Karpas-422 (cell line): ENCODE results near the gene TRIM31. TPM values are rescaled to one million over a fixed set of nuclear protein-coding genes. Genes with fewer than 3 reads are reported as not detected.
"Not testable (repeated sequence)": the region's sequence is repeated elsewhere in the genome, so short reads cannot be mapped to it uniquely, and the experiment has no call there.

Source experiments
- DNase-seq: peaks from one replicate; pipeline ENCODE4 v3.0.0-alpha.2; 2015
- H2AFZ ChIP-seq: fragments of 200-600 bp; sonication (generic); 2 replicates; pipeline ENCODE4 v1.6.1; 2014; ENCODE audit warnings: antibody characterized with exemption, low read length, mixed read lengths
- H3K27ac ChIP-seq: fragments of 200-600 bp; sonication (generic); 2 replicates; pipeline ENCODE4 v1.5.1; 2014; ENCODE audit warnings: mild to moderate bottlenecking, low read length, moderate library complexity
- H3K27me3 ChIP-seq: fragments of 200-600 bp; sonication (generic); 2 replicates; pipeline ENCODE4 v1.6.1; 2014; ENCODE audit warnings: low read length, mixed read lengths
- H3K36me3 ChIP-seq: fragments of 200-600 bp; sonication (generic); 2 replicates; pipeline ENCODE4 v1.6.1; 2014; ENCODE audit warnings: low read length, mixed read lengths; ENCODE audit not compliant: insufficient read depth
- H3K4me1 ChIP-seq: fragments of 200-600 bp; sonication (generic); 2 replicates; pipeline ENCODE4 v1.6.1; 2014; ENCODE audit warnings: mild to moderate bottlenecking, low read length, mixed read lengths
- H3K4me2 ChIP-seq: fragments of 200-600 bp; sonication (generic); 2 replicates; pipeline ENCODE4 v1.6.1; 2014; ENCODE audit warnings: low read length, low read depth, mild to moderate bottlenecking; ENCODE audit not compliant: poor library complexity, severe bottlenecking
- H3K4me3 ChIP-seq: fragments of 200-600 bp; sonication (generic); 2 replicates; pipeline ENCODE4 v1.5.1; 2014; ENCODE audit warnings: mild to moderate bottlenecking, antibody characterized with exemption, low read length, mixed read lengths
- H3K79me2 ChIP-seq: fragments of 200-600 bp; sonication (generic); 2 replicates; pipeline ENCODE4 v1.6.1; 2014; ENCODE audit warnings: mild to moderate bottlenecking, low read length, mixed read lengths
- H3K9ac ChIP-seq: fragments of 200-600 bp; sonication (generic); 2 replicates; pipeline ENCODE4 v1.6.0; 2014; ENCODE audit warnings: low read length
- H3K9me2 ChIP-seq: fragments of 200-600 bp; sonication (generic), shearing (Covaris generic); replicated peaks from 2 replicates; pipeline ENCODE4 v1.6.0; 2014; ENCODE audit warnings: mild to moderate bottlenecking, low read length, moderate library complexity; ENCODE audit not compliant: insufficient read depth
- H3K9me3 ChIP-seq: fragments of 300-700, 200-600 bp; sonication (generic); 2 replicates; pipeline ENCODE4 v1.6.1; 2014; ENCODE audit warnings: low read length, mixed read lengths
- H4K20me1 ChIP-seq: fragments of 200-600 bp; sonication (generic); 2 replicates; pipeline ENCODE4 v1.6.1; 2014; ENCODE audit warnings: mild to moderate bottlenecking, antibody characterized with exemption, low read length, low read depth; ENCODE audit not compliant: insufficient read depth
- total RNA-seq: library from RNA; depleted of rRNA; stranded (reverse); fragments of >200 nt; shearing (Covaris generic); gene quantifications from 2 replicates; pipeline ENCODE4 v1.2.3, GENCODE V29; 2014; ENCODE audit warnings: low replicate concordance

The TRIM31 gene
- total RNA-seq, 1 experiment from 2014 or later = not detected

- H3K79me2 ChIP-seq, H3K27me3 ChIP-seq, H3K27ac ChIP-seq, H2AFZ ChIP-seq, H4K20me1 ChIP-seq, H3K4me2 ChIP-seq, H3K4me1 ChIP-seq, H3K9me3 ChIP-seq, H3K4me3 ChIP-seq, H3K36me3 ChIP-seq, DNase-seq, H3K9me2 ChIP-seq, H3K9ac ChIP-seq: not testable (repeated sequence)
Observed at GRCh38 chr6:30140240-30140639, 27.4 kb upstream of the TRIM31 start.

GRCh38 chr6:30136570-30137286 is 23.8 kb upstream of the TRIM31 start:
- Histone ChIP-seq H3K27ac (no peak overlapping the region), H3K4me1 (no peaks in the 10 kb centered on the region), H3K27me3 (no peaks in the 10 kb centered on the region), H3K9me2 (no peaks in the 10 kb centered on the region), H4K20me1 (no peaks in the 10 kb centered on the region), H3K79me2 (no peaks in the 10 kb centered on the region), H3K9ac (no peak overlapping the region), H3K4me2 (no peak overlapping the region), H3K9me3 (no peaks in the 10 kb centered on the region), H3K36me3 (no peaks in the 10 kb centered on the region), H2AFZ (no peak overlapping the region), H3K4me3 (no peak overlapping the region)
- no peak for DNase-seq

DNA sequence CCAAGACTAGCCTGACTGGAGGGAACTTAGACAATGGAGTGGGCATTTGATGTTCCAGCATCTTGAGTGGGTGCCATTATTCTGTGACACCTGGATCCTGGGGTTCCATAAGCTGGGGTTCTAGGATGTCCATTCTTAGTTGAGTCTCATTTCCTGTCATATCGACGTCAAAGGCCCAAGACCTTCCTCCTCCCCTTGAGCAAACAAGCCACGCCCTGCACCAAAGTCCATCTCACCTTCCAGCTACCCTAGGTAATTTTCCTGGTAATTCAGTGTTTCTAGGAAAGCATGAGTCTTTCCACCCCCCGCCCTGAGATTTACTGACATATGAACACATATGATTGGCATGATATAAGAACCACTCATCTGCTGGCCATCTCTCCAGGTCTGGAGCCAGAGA is 22.9 kb upstream of the TRIM31 start, which contains the start of gene TRIM40:
TRIM40 (plus strand) TSS at position 384 of the 400 bp plus-strand sequence. CDS start 897 bp downstream, outside the sequence.
- H3K9ac ChIP-seq = no peak within 1 kb of the TSS
- peaks cover 2% of the 10 kb centered on the region; the same call in 1 of the 2 replicates for H3K4me1 ChIP-seq
- no peaks in the 10 kb centered on the region for H3K9me2 ChIP-seq
- no peaks in the 10 kb centered on the region for H3K27me3 ChIP-seq
- no peaks in the 10 kb centered on the region for H3K79me2 ChIP-seq
- H3K36me3 ChIP-seq = no peaks in the 10 kb centered on the region
- H3K9me3 ChIP-seq = no peaks in the 10 kb centered on the region
- H3K4me2 ChIP-seq = no peak within 1 kb of the TSS
- H4K20me1 ChIP-seq = no peaks in the 10 kb centered on the region
- no peak within 1 kb of the TSS for H3K27ac ChIP-seq
- H3K4me3 ChIP-seq = no peak within 1 kb of the TSS
- H2AFZ ChIP-seq = no peak within 1 kb of the TSS
- DNase-seq = no peak

DNA sequence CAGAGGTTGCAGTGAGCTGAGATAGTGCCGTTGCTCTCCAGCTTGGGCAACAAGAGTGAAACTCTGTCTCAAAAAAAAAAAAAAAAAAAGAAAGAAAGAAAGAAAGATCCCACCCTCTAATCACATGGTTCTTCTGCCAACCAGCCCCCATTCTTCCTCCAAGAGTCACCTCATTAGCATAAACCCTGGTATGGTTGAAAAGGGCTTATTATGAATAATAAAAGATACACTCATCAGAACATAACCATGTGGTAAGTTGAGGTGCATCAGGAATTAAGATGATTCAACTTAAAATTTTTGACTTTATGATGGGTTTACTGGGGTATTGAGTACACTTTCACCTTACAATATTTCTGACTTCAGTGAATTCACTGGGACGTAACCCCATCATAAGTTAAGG is 22.3 kb upstream of the TRIM31 start:
- Histone ChIP-seq H3K9me3 (no peaks in the 10 kb centered on the region), H3K9ac (no peak overlapping the region), H3K27ac (no peak overlapping the region), H3K4me1 (peaks cover 3% of the 10 kb centered on the region; the same call in 1 of the 2 replicates), H3K4me2 (no peak overlapping the region), H3K36me3 (no peaks in the 10 kb centered on the region), H3K9me2 (no peaks in the 10 kb centered on the region), H3K79me2 (no peaks in the 10 kb centered on the region), H4K20me1 (no peaks in the 10 kb centered on the region), H3K27me3 (no peaks in the 10 kb centered on the region), H2AFZ (no peak overlapping the region), H3K4me3 (no peak overlapping the region)
- no peak for DNase-seq

DNA sequence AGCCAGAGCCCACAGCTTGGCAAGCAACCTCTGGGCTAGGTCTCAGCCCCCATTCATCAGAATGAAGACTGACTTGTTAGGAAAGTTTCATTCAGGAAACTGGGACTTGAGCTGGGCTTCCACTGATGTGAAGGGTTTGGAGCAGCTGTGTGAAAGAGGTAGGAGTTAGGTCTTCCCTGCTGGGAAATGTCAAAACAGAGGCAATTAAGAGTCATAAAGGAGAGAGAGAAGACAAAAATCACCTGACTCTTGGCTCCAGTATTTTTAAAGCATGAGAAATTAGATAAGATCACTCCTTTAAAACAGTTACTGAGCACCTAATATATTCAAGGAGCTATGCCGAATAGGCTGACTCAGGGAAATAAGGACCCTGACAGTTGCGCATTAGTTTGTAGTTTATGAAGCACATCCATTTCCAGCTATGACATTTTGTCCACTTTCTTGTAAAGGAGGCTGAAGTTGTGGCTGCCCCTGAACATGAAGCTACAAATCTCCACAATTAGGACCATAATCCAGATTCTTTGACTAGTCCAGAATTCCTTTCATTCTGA is 19.1 kb upstream of the TRIM31 start:
- Histone ChIP-seq H4K20me1 (no peaks in the 10 kb centered on the region), H3K27me3 (no peaks in the 10 kb centered on the region), H3K4me2 (no peak overlapping the region), H3K4me3 (no peak overlapping the region), H3K9me2 (no peaks in the 10 kb centered on the region), H3K79me2 (no peaks in the 10 kb centered on the region), H2AFZ (no peak overlapping the region), H3K27ac (no peak overlapping the region), H3K36me3 (no peaks in the 10 kb centered on the region), H3K4me1 (peaks cover 3% of the 10 kb centered on the region; the same call in 1 of the 2 replicates), H3K9ac (no peak overlapping the region), H3K9me3 (no peaks in the 10 kb centered on the region)
- DNase-seq = no peak

DNA sequence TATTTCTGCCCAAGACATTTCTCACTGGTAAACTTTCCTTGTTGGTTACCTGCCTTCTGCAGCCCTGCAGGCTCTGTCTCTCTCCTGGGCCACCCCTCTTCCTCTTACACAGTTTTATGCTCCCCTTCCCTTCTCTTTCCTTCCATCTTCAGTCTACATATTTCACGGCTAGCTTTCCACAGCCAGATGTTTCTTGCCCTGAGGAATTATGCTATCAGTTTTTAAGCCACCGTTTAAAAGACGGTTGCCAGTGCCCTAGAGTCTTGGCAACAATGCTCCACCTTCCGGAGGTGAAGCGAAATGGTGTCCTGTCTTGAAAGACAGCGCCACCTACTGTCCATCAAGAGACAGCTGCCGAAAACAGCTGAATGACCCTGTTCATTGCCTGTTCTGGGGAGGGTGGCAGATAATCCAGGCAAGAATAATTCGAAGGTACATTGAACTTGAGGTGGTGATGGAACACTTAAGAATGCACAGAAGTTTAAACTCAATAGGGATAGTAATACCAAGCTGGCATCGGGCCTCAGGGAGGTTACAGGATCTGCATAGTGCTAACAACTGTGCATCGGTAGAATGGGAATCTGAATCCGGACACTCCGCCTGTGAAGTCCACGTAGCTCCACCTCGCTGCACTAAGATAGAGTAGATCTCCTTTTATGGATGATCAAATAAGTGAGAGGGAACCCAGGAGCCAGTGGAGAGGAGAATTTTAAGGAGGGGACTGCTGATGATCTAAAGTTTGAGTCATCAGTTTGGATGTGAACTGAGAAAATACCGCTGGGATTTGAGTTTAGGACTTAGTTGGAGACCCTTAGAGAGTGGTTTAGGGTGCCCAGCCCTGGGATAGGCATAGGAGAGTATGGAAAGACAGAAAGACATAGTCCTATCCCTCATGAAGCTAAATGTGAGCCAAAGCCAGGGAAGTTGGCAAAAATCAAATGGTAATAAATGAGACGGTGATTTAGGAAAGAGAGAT is 18.3 kb upstream of the TRIM31 start:
- H3K36me3 ChIP-seq = no peaks in the 10 kb centered on the region
- H4K20me1 ChIP-seq = no peaks in the 10 kb centered on the region
- H3K27ac ChIP-seq = no peak overlapping the region
- peak overlapping the region; percentile 66; the same call in 1 of the 2 replicates for H2AFZ ChIP-seq
- H3K4me2 ChIP-seq = no peak overlapping the region
- H3K27me3 ChIP-seq = no peaks in the 10 kb centered on the region
- no peaks in the 10 kb centered on the region for H3K9me2 ChIP-seq
- H3K9ac ChIP-seq = no peak overlapping the region
- H3K4me1 ChIP-seq = peaks cover 3% of the 10 kb centered on the region; the same call in 1 of the 2 replicates
- no peak overlapping the region for H3K4me3 ChIP-seq
- no peaks in the 10 kb centered on the region for H3K9me3 ChIP-seq
- H3K79me2 ChIP-seq = no peaks in the 10 kb centered on the region
- peak; percentile 88 for DNase-seq

DNA sequence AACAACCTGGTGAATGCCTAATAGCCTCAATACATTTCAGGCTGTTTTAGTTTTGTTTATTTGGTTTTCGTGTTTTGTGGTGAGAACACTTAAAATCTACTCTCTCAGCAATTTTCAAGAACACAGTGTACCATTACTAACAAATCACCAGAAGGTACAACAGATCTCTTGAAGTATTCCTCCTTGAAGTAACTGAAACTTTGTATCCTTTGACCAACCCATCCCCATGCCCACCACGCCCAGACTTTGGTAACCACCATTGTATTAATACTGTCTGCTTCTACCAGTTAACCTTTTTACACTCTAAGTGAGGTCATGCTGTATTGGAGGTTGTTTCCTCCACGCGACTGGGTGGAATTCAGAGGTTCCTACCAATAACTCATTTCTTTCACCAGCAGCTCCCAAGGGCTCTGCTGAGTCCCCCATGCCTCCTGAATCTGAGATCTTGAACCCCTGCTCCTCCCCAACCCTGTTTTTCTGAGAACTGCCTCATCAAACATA is 17.3 kb upstream of the TRIM31 start:
- H3K4me3 ChIP-seq = no peak overlapping the region
- H3K4me1 ChIP-seq = peaks cover 3% of the 10 kb centered on the region; the same call in 1 of the 2 replicates
- H3K27me3 ChIP-seq = no peaks in the 10 kb centered on the region
- no peak overlapping the region for H3K4me2 ChIP-seq
- DNase-seq = no peak
- no peaks in the 10 kb centered on the region for H3K9me3 ChIP-seq
- H3K79me2 ChIP-seq = no peaks in the 10 kb centered on the region
- H3K9me2 ChIP-seq = no peaks in the 10 kb centered on the region
- H2AFZ ChIP-seq = no peak overlapping the region
- H3K9ac ChIP-seq = no peak overlapping the region
- no peaks in the 10 kb centered on the region for H4K20me1 ChIP-seq
- no peaks in the 10 kb centered on the region for H3K36me3 ChIP-seq
- no peak overlapping the region for H3K27ac ChIP-seq
